A549 (cell line): ENCODE measurements around the gene GNA15. TPM values are rescaled to one million over a fixed set of nuclear protein-coding genes. Genes with fewer than 3 reads are reported as not detected.

Experiments
- ATAC-seq, 2 experiments: fragments of 200-7000 bp in 1 of 2; fragments of >200 bp in 1 of 2; cut with Nextera tagmentation in 1 of 2; cut with Tn5 transposase in 1 of 2; 3 replicates each; pipeline versions ENCODE4 v1.8.0 to v1.9.1; 2018 to 2020; ENCODE audit warnings: mild to moderate bottlenecking in 1 of 2, moderate library complexity in 1 of 2
- CTCF ChIA-PET: fragments of 300-600 bp; sonication (Branson Sonifier 250); formaldehyde crosslinking; extraction: SDS; loops from one replicate; lab custom pipeline; 2021; ENCODE audit warnings: antibody characterized with exemption, inconsistent platforms; lab: Yijun Ruan, JAX
- POLR2A ChIA-PET: fragments of 350-600 bp; formaldehyde crosslinking; extraction: SDS; loops from one replicate; lab custom pipeline; 2021; ENCODE audit warnings: antibody characterized with exemption, inconsistent platforms; lab: Yijun Ruan, JAX
- DNase-seq, 2 experiments: peaks; one replicate each; pipeline versions ENCODE4 v3.0.0 to v3.0.0-alpha.2; 2011 to 2016; ENCODE audit warnings: low read depth in 1 of 2, low spot score in 1 of 2
- FAIRE-seq: peaks from 2 replicates; lab custom pipeline; 2011; peaks lifted over from hg19 to GRCh38; lab: Jason Lieb, UNC
- H3K27ac ChIP-seq, 2 experiments: fragments of >200 bp; sonication (Bioruptor Twin); formaldehyde crosslinking; 3 replicates each; pipeline ENCODE4 v1.5.1; 2016 to 2017
- H3K4me1 ChIP-seq: fragments of >200 bp; sonication (Bioruptor Twin); formaldehyde crosslinking; 3 replicates; pipeline ENCODE4 v1.6.1; 2016
- H3K4me2 ChIP-seq: fragments of >200 bp; sonication (Bioruptor Twin); formaldehyde crosslinking; 3 replicates; pipeline ENCODE4 v1.6.1; 2016
- H3K4me3 ChIP-seq: fragments of >200 bp; sonication (Bioruptor Twin); formaldehyde crosslinking; 3 replicates; pipeline ENCODE4 v1.5.1; 2016
- H3K9me3 ChIP-seq: fragments of >200 bp; sonication (Bioruptor Twin); formaldehyde crosslinking; 3 replicates; pipeline ENCODE4 v1.6.1; 2016
- ATOH8 ChIP-seq: fragments of 250-450 bp; sonication (Bioruptor Pico); IDR thresholded peaks from 2 replicates; pipeline ENCODE4 v1.5.0; 2020; ENCODE audit warnings: low read depth, mild to moderate bottlenecking, moderate library complexity
- CBX2 ChIP-seq: fragments of 200-600 bp; sonication (generic); IDR thresholded peaks from 2 replicates; pipeline ENCODE4 v1.6.1; 2016; ENCODE audit warnings: low read depth, mild to moderate bottlenecking, borderline replicate concordance
- CHD4 ChIP-seq: fragments of 200-600 bp; sonication (generic); IDR thresholded peaks from 2 replicates; pipeline ENCODE4 v1.6.1; 2016; ENCODE audit warnings: antibody characterized with exemption, mild to moderate bottlenecking, borderline replicate concordance
- ELK1 ChIP-seq: fragments of 150-350 bp; IDR thresholded peaks from 2 replicates; pipeline ENCODE4 v1.6.1; 2014; ENCODE audit warnings: low read depth, mild to moderate bottlenecking, low read length
- ESRRA ChIP-seq: fragments of 150-350 bp; IDR thresholded peaks from 2 replicates; pipeline ENCODE4 v1.6.1; 2014; ENCODE audit warnings: mild to moderate bottlenecking, low read length, borderline replicate concordance
- FOXS1 ChIP-seq: fragments of 250-450 bp; sonication (Bioruptor Pico); IDR thresholded peaks from 2 replicates; pipeline ENCODE4 v1.5.0; 2020; ENCODE audit warnings: mild to moderate bottlenecking, moderate library complexity
- GATA3 ChIP-seq: IDR thresholded peaks from 2 replicates; pipeline ENCODE4 v1.6.1; 2012; ENCODE audit warnings: borderline replicate concordance
- HDAC2 ChIP-seq: fragments of 200-600 bp; sonication (generic); IDR thresholded peaks from 2 replicates; pipeline ENCODE4 v1.6.1; 2016
- HES2 ChIP-seq: fragments of >200 bp; sonication (Bioruptor Twin); formaldehyde crosslinking; IDR thresholded peaks from 2 replicates; pipeline ENCODE4 v1.6.1; 2016
- HEYL ChIP-seq: fragments of 250-450 bp; sonication (Bioruptor Pico); IDR thresholded peaks from 2 replicates; pipeline ENCODE4 v1.8.0; 2021; ENCODE audit warnings: mild to moderate bottlenecking, moderate library complexity
- HOXA7 ChIP-seq: fragments of 250-450 bp; sonication (Bioruptor Pico); IDR thresholded peaks from 2 replicates; pipeline ENCODE4 v1.5.0; 2020; ENCODE audit warnings: mild to moderate bottlenecking, moderate library complexity
- HOXB13 ChIP-seq: fragments of 250-450 bp; sonication (Bioruptor Pico); IDR thresholded peaks from 2 replicates; pipeline ENCODE4 v1.5.0; 2020; ENCODE audit warnings: low read depth, mild to moderate bottlenecking, moderate library complexity
- MYC ChIP-seq: IDR thresholded peaks from 2 replicates; pipeline ENCODE4 v1.6.1; 2012; ENCODE audit warnings: mild to moderate bottlenecking, inconsistent platforms, low read length, improper control_type of control experiment, borderline replicate concordance
- NFE2L2 ChIP-seq: fragments of 150-350 bp; conservative IDR thresholded peaks from 2 replicates; pipeline ENCODE4 v1.6.1; 2014; ENCODE audit warnings: low read length
- NR3C1 ChIP-seq: fragments of >200 bp; sonication (Bioruptor Twin); formaldehyde crosslinking; IDR thresholded peaks from 3 replicates; pipeline ENCODE4 v1.6.1; 2017
- PBX3 ChIP-seq: IDR thresholded peaks from 2 replicates; pipeline ENCODE4 v1.6.1; 2012
- PHF8 ChIP-seq: fragments of 200-600 bp; sonication (generic); IDR thresholded peaks from 2 replicates; pipeline ENCODE4 v1.6.1; 2016; ENCODE audit warnings: low read depth, mild to moderate bottlenecking, antibody characterized with exemption, moderate library complexity, borderline replicate concordance
- POLR2AphosphoS2 ChIP-seq: conservative IDR thresholded peaks from 2 replicates; pipeline ENCODE4 v1.6.1; 2012; ENCODE audit warnings: low read length, improper control_type of control experiment, inconsistent platforms
- RAD21 ChIP-seq, 2 experiments: fragments of >200 bp in 1 of 2; sonication (Bioruptor Twin) in 1 of 2; formaldehyde crosslinking in 1 of 2; IDR thresholded peaks in 1 of 2; conservative IDR thresholded peaks in 1 of 2; 2 replicates in 1 of 2; 3 replicates in 1 of 2; pipeline ENCODE4 v1.6.1; 2012 to 2018; ENCODE audit warnings: inconsistent platforms in 1 of 2
- RFX5 ChIP-seq: fragments of 450-650 bp; IDR thresholded peaks from 2 replicates; pipeline ENCODE4 v1.7.1; 2014; ENCODE audit warnings: antibody characterized with exemption, mild to moderate bottlenecking, moderate library complexity
- RNF2 ChIP-seq: fragments of 200-600 bp; sonication (generic); IDR thresholded peaks from 2 replicates; pipeline ENCODE4 v1.6.1; 2016; ENCODE audit warnings: low read depth, mild to moderate bottlenecking, antibody characterized with exemption, moderate library complexity, borderline replicate concordance
- SMC3 ChIP-seq: fragments of >200 bp; sonication (Bioruptor Twin); formaldehyde crosslinking; IDR thresholded peaks from 3 replicates; pipeline ENCODE4 v1.6.1; 2018; ENCODE audit warnings: inconsistent platforms
- SREBF2 ChIP-seq: fragments of 450-650 bp; IDR thresholded peaks from 2 replicates; pipeline ENCODE4 v1.6.1; 2014; ENCODE audit warnings: mild to moderate bottlenecking, moderate library complexity
- TFCP2L1 ChIP-seq: fragments of 250-450 bp; sonication (Bioruptor Pico); IDR thresholded peaks from 2 replicates; pipeline ENCODE4 v1.5.0; 2021; ENCODE audit warnings: mild to moderate bottlenecking
- TP53 ChIP-seq: fragments of 250-450 bp; sonication (Bioruptor Pico); IDR thresholded peaks from 2 replicates; pipeline ENCODE4 v1.5.0; 2021; ENCODE audit warnings: mild to moderate bottlenecking, moderate library complexity
- USF2 ChIP-seq: fragments of 450-650 bp; IDR thresholded peaks from 2 replicates; pipeline ENCODE4 v1.6.1; 2014; ENCODE audit warnings: antibody characterized with exemption
- ZC3H11A ChIP-seq: fragments of 450-650 bp; IDR thresholded peaks from 2 replicates; pipeline ENCODE4 v1.6.1; 2014; ENCODE audit warnings: antibody characterized with exemption, mild to moderate bottlenecking
- ZNF302 ChIP-seq: fragments of 250-450 bp; sonication (Bioruptor Pico); IDR thresholded peaks from 2 replicates; pipeline ENCODE4 v1.9.0; 2021; ENCODE audit warnings: inconsistent platforms, mild to moderate bottlenecking, moderate library complexity
- WGBS: methylation state at CpG from one replicate; pipeline ENCODE4 v1.1.6; 2017; ENCODE audit errors: missing lambda C conversion rate; 5-methylcytosine and 5-hydroxymethylcytosine counted together
- polyA plus RNA-seq, 4 experiments: library from polyadenylated mRNA; depleted of rRNA in 3 of 4; stranded (reverse); fragments of >200 nt; fragmentation: RNase III in 1 of 4; extraction: RNeasy Plus Mini Kit Qiagen cat#74134 plus additional on column Dnase treatment in 1 of 4; gene quantifications; 2 replicates in 3 of 4; 3 replicates in 1 of 4; pipeline ENCODE4 v1.2.3, GENCODE V29; 2011 to 2017

GNA15 gene
- polyA plus RNA-seq, 2 of the 4 experiments (the other 2 are of a cell fraction): 0.06 TPM; not detected in 1

GRCh38 chr19:3207461-3208242 lies 71.8 kb downstream of the GNA15 start:
- DNase-seq (no peak), FAIRE-seq (no peak), ATAC-seq (no peak)
- Histone ChIP-seq H3K9me3 (no peaks in the 10 kb centered on the region), H3K4me1 (no peaks in the 10 kb centered on the region), H3K4me2 (no peak overlapping the region), H3K4me3 (no peak overlapping the region), H3K27ac (no peak overlapping the region)
- 98% methylated on average over 21 of the region's 43 CpGs for WGBS
- TF ChIP-seq SREBF2 (no peak), PBX3 (no peak), POLR2AphosphoS2 (no peak), CBX2 (no peak), HDAC2 (no peak), ESRRA (no peak), RAD21 (conservative IDR thresholded peaks at IDR 0.05 in 1 of 2, IDR thresholded peaks at IDR 0.05 in 1 of 2) (no peak), PHF8 (no peak), ELK1 (no peak), NFE2L2 (no peak)
- ChIA-PET CTCF (interaction anchor here (1.4 kb wide), 1 partner anchor 15 kb away, joined by 3 read pairs; no protein-coding TSS in a partner anchor), POLR2A (no interaction called here)

GRCh38 chr19:3208317-3209207 lies 72.7 kb downstream of the GNA15 start:
- DNase-seq (no peak), ATAC-seq (no peak)

More at GRCh38 chr19:3208317-3209207, 72.7 kb downstream of the GNA15 start:
- TF ChIP-seq USF2: no peak
- TF ChIP-seq HES2: no peak
- no peak for TF ChIP-seq RNF2
- no peak for TF ChIP-seq ZC3H11A
- TF ChIP-seq CHD4: no peak
- no peak for TF ChIP-seq HEYL (CRISPR knock-in tag)
- TF ChIP-seq NR3C1: no peak
- TF ChIP-seq GATA3: no peak
- no peak for TF ChIP-seq RAD21 (conservative IDR thresholded peaks at IDR 0.05 in 1 of 2, IDR thresholded peaks at IDR 0.05 in 1 of 2)
- TF ChIP-seq SMC3: no peak
- TF ChIP-seq ESRRA: no peak
- no peak for TF ChIP-seq TP53
- TF ChIP-seq ZNF302: no peak
- TF ChIP-seq MYC: no peak
- TF ChIP-seq FOXS1 (CRISPR knock-in tag): no peak
- no peak for TF ChIP-seq TFCP2L1
- no peak for TF ChIP-seq ATOH8 (CRISPR knock-in tag)
- TF ChIP-seq HOXB13 (CRISPR knock-in tag): no peak
- no peak for TF ChIP-seq HOXA7 (CRISPR knock-in tag)
- no peak for TF ChIP-seq RFX5
- Histone ChIP-seq H3K4me3 (no peak overlapping the region), H3K9me3 (no peaks in the 10 kb centered on the region), H3K4me2 (no peak overlapping the region), H3K27ac (no peak overlapping the region), H3K4me1 (no peaks in the 10 kb centered on the region)
- FAIRE-seq: no peak
- ChIA-PET POLR2A (no interaction called here), CTCF (interaction anchor here (1.2 to 3.7 kb wide), 3 partner anchors 9 to 16 kb away, joined by 3 to 12 read pairs (median 3); partner anchors contain the start of gene CELF5)
- WGBS: 86% methylated on average over 12 of the region's 33 CpGs
